GM21381 (cell line): Measurements from ENCODE around the gene HGF.
"Not testable (repeated sequence)": the region's sequence is repeated elsewhere in the genome, so short reads cannot be mapped to it uniquely, and the experiment has no call there.

ENCODE experiments used
- ATAC-seq: cut with Tn5 transposase; IDR thresholded peaks from one replicate; pipeline ENCODE4 v1.9.1; 2021; ENCODE audit warnings: mild to moderate bottlenecking, moderate library complexity; ENCODE audit not compliant: unreplicated experiment

The HGF gene

GRCh38 chr7:81725003-81725811 lies 44.6 kb downstream of the HGF start:
- no peak for ATAC-seq

GRCh38 chr7:81722250-81722649 lies 47.6 kb downstream of the HGF start:
- ATAC-seq: not testable (repeated sequence)

GRCh38 chr7:81721437-81721836 lies 48.4 kb downstream of the HGF start:
- ATAC-seq: no peak

- ATAC-seq: no peak
These were observed 50.0 kb downstream of the HGF start for GRCh38 chr7:81719865-81720264.

- no peak for ATAC-seq
These were observed 53.8 kb downstream of the HGF start for GRCh38 chr7:81715984-81716588.

GRCh38 chr7:81714306-81714705 lies 55.5 kb downstream of the HGF start:
- ATAC-seq: no peak

GRCh38 chr7:81710751-81711150 lies 59.1 kb downstream of the HGF start:
- no peak for ATAC-seq

- ATAC-seq: no peak
These were observed 60.0 kb downstream of the HGF start for GRCh38 chr7:81709836-81710235.

- no peak for ATAC-seq
These were observed 61.9 kb downstream of the HGF start for GRCh38 chr7:81707966-81708365.

GRCh38 chr7:81707196-81707595 lies 62.7 kb downstream of the HGF start:
- ATAC-seq: no peak

- no peak for ATAC-seq
These were observed 64.6 kb downstream of the HGF start for GRCh38 chr7:81705206-81705605.

GRCh38 chr7:81704595-81704994 lies 65.3 kb downstream of the HGF start:
- ATAC-seq: no peak

- no peak for ATAC-seq
These were observed 70.9 kb downstream of the HGF start for GRCh38 chr7:81698965-81699364.

- ATAC-seq: no peak
These were observed 75.1 kb downstream of the HGF start for GRCh38 chr7:81694711-81695110.

- ATAC-seq: no peak
These were observed 76.0 kb downstream of the HGF start for GRCh38 chr7:81693894-81694293.

- no peak for ATAC-seq
These were observed 76.8 kb downstream of the HGF start for GRCh38 chr7:81693080-81693479.

- ATAC-seq: no peak
These were observed 77.5 kb downstream of the HGF start for GRCh38 chr7:81692146-81692905.

- no peak for ATAC-seq
These were observed 78.5 kb downstream of the HGF start for GRCh38 chr7:81691199-81691821.

- ATAC-seq: no peak
These were observed 79.2 kb downstream of the HGF start for GRCh38 chr7:81690688-81691087.

GRCh38 chr7:81690251-81690650 lies 79.6 kb downstream of the HGF start:
- ATAC-seq: no peak

- no peak for ATAC-seq
These were observed 81.0 kb downstream of the HGF start for GRCh38 chr7:81688622-81689411.
